Ovary (tissue), 9 donors: ENCODE measurements around the gene DCAF15. TPM values are rescaled to one million over a fixed set of nuclear protein-coding genes. Genes with fewer than 3 reads are reported as not detected.

Source experiments
- DNase-seq, 5 donors: peaks; one replicate each; pipeline ENCODE4 v3.0.0-alpha.2; 2019 to 2020
- H3K27ac ChIP-seq, 2 donors: fragments of 200-600 bp; one replicate each; pipeline versions ENCODE4 v1.5.1 to v1.8.0; 2019 to 2022
- H3K27me3 ChIP-seq: fragments of 200-600 bp; one replicate; pipeline ENCODE4 v1.8.0; 2022
- H3K36me3 ChIP-seq: fragments of 200-600 bp; sonication (generic); one replicate; pipeline ENCODE4 v1.5.1; 2019
- H3K4me1 ChIP-seq: one replicate; pipeline ENCODE4 v1.8.1; 2013; ENCODE audit warnings: mild to moderate bottlenecking, moderate library complexity; ENCODE audit not compliant: insufficient read depth
- H3K4me3 ChIP-seq: fragments of 200-600 bp; sonication (generic); one replicate; pipeline ENCODE4 v1.5.1; 2017
- H3K9me3 ChIP-seq, 2 donors: fragments of 200-600 bp in 1 of 2; sonication (generic) in 1 of 2; one replicate each; pipeline versions ENCODE4 v1.5.1 to v1.8.1; 2013 to 2019; ENCODE audit warnings: mild to moderate bottlenecking in 1 of 2, moderate library complexity in 1 of 2
- EP300 ChIP-seq: sonication (generic); formaldehyde crosslinking; IDR thresholded peaks from one replicate; pipeline ENCODE4 v1.6.1; 2017; ENCODE audit warnings: antibody characterized with exemption
- POLR2A ChIP-seq: fragments of 450-650 bp; IDR thresholded peaks from one replicate; pipeline ENCODE4 v1.6.1; 2017; ENCODE audit warnings: antibody characterized with exemption, mild to moderate bottlenecking, moderate library complexity
- WGBS, 3 donors: extraction: QIAGEN DNeasy Blood & Tissue Kit in 1 of 3; methylation state at CpG; one replicate each; pipeline versions ENCODE4 v1.1.5 to v1.1.7; 2013 to 2017; 5-methylcytosine and 5-hydroxymethylcytosine counted together
- intact Hi-C, 4 donors: fragments of 100-400 bp; cut with DNase I; formaldehyde crosslinking; loops; one replicate each; pipeline versions ENCODE4 v1.11.0 to v1.15.1; 2022 to 2023
- polyA plus RNA-seq, 2 donors: library from polyadenylated mRNA; stranded (reverse); fragments of 200-250 nt in 1 of 2; fragments of 350-450 nt in 1 of 2; fragmentation: Illumina TruSeq in 1 of 2; extraction: RNeasy Lipid Tissue Mini Kit (QIAGEN cat#74804) in 1 of 2; gene quantifications; one replicate each; pipeline ENCODE4 v1.2.3, GENCODE V29; 2013 to 2014
- total RNA-seq, 7 donors: library from RNA; depleted of rRNA in 2 of 7; stranded (reverse); fragments of >200 nt in 2 of 7; fragmentation: NEBNext Ultra II Directional in 3 of 7; extraction: Animal tissue kit (Norgen Biotek cat#: 25700) in 3 of 7; gene quantifications; one replicate each; pipeline versions ENCODE4 v1.1.0 to v1.2.4, GENCODE V29; 2016 to 2023
- TF ChIP-seq, protein P1 (sequence below), 3 donors: fragments of 450-650 bp in 2 of 3; fragments of 200-600 bp in 1 of 3; IDR thresholded peaks; one replicate each; pipeline versions ENCODE4 v1.5.1 to v1.8.0; 2016 to 2022; ENCODE audit warnings: antibody characterized with exemption in 3 of 3, mild to moderate bottlenecking in 1 of 3
- donor health status: DM: no; HTN: no; CAD: no; lungs with moderate emphysema.
- donor health status: DM: no; HTN: no; CAD: no.
- donor health status: Bipolar disorder and iron deficiency.
- donor health status: DM: yes; HTN: yes; CAD: no.
- donor health status: DM: no; HTN: no; CAD: no.
- donor health status: DM: yes; HTN: yes; CAD: no.

The DCAF15 gene
- total and polyA plus RNA-seq, 9 donors, result 5.0 to 29.1 (median 23.4) TPM

DNA sequence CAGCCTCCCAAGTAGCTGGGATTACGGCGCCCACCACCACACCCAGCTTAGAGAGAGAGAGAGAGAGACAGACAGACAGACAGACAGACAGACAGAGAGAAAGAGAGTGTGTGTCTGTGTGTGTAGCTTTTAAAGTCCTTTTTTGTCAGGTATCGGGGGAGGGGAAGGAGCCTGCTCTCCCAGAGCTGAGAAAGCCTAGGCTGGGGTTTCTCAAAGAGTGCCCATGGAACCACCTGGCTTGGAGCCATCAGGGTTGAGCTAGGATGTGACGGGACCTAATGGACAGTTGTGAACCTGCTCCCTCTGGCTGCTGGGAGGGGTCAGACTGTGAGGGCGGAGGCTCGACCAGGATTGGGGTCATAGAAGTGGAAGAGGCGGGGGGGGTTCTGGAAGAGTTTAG lies 37.2 kb downstream of the DCAF15 start:
- DNase-seq, result no peak
- H3K36me3 ChIP-seq, result no peaks in the 10 kb centered on the region
- H3K4me3 ChIP-seq, result no peak overlapping the region
- H3K4me1 ChIP-seq, result no peaks in the 10 kb centered on the region
- 85 to 88% (median 88%) methylated on average over 7 of the region's 7 CpGs for WGBS, 3 donors
- no peak overlapping the region for H3K27ac ChIP-seq
- no peaks in the 10 kb centered on the region for H3K27me3 ChIP-seq
- TF ChIP-seq POLR2A, result no peak
- no peaks in the 10 kb centered on the region for H3K9me3 ChIP-seq
- intact Hi-C loops, result no loop called here

DNA sequence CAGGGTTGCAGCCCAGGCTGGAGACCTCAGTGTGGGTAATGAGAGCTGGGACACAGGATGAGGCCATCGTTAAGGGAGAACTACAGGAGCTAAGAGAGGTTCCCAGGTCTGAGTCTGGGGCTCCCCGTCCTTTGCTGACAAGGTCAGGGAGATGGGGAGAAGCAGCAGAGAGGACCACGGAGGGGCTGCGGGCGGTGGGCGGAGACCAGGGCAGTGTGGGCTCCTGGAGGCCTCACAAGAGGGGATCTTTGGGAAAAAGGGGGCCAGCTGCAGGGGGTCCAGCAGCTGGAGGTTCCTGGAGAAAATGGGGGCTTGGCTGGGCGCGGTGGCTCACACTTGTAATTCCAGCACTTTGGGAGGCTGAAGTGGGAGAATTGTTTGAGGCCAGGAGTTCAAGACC lies 37.8 kb downstream of the DCAF15 start:
- TF ChIP-seq, protein P1, sequence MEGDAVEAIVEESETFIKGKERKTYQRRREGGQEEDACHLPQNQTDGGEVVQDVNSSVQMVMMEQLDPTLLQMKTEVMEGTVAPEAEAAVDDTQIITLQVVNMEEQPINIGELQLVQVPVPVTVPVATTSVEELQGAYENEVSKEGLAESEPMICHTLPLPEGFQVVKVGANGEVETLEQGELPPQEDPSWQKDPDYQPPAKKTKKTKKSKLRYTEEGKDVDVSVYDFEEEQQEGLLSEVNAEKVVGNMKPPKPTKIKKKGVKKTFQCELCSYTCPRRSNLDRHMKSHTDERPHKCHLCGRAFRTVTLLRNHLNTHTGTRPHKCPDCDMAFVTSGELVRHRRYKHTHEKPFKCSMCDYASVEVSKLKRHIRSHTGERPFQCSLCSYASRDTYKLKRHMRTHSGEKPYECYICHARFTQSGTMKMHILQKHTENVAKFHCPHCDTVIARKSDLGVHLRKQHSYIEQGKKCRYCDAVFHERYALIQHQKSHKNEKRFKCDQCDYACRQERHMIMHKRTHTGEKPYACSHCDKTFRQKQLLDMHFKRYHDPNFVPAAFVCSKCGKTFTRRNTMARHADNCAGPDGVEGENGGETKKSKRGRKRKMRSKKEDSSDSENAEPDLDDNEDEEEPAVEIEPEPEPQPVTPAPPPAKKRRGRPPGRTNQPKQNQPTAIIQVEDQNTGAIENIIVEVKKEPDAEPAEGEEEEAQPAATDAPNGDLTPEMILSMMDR (IDR thresholded peaks at IDR 0.05), result no peak
- TF ChIP-seq POLR2A (no peak), EP300 (no peak)
- H3K4me1 ChIP-seq, result no peaks in the 10 kb centered on the region
- 86 to 87% (median 87%) methylated on average over 8 of the region's 8 CpGs for WGBS, 3 donors
- H3K36me3 ChIP-seq, result no peaks in the 10 kb centered on the region
- intact Hi-C loops, result no loop called here
- H3K4me3 ChIP-seq, result no peak overlapping the region
- no peak overlapping the region for H3K27ac ChIP-seq
- no peaks in the 10 kb centered on the region for H3K27me3 ChIP-seq
- DNase-seq, result no peak
- no peaks in the 10 kb centered on the region for H3K9me3 ChIP-seq

DNA sequence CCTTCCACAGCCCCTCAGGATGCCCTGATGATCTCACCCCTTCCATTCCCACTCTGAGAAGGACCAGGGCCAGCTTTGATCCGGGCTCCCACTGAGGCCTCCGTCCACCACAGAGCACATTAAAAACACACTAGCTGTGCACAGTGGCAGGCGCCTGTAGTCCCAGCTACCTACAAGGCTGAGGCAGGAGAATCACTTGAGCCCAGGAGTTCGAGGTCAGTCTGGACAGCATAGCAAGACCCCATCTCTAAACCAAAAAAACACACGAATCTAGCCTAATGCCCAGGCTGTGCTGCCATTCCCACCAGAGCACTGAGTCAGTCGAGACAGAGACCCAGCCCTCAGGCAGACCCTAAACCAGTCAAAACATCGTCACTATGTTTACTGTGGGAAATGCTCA lies 39.7 kb downstream of the DCAF15 start:
- H3K4me1 ChIP-seq, result no peaks in the 10 kb centered on the region
- H3K9me3 ChIP-seq, result no peaks in the 10 kb centered on the region
- DNase-seq, result no peak
- H3K27me3 ChIP-seq, result no peaks in the 10 kb centered on the region
- intact Hi-C loops, result no loop called here
- H3K4me3 ChIP-seq, result no peak overlapping the region
- 88 to 92% (median 91%) methylated on average over 7 of the region's 7 CpGs for WGBS, 3 donors
- no peaks in the 10 kb centered on the region for H3K36me3 ChIP-seq
- TF ChIP-seq EP300, result no peak
- TF ChIP-seq POLR2A, result no peak
- TF ChIP-seq, protein P1 (IDR thresholded peaks at IDR 0.05), result no peak
- H3K27ac ChIP-seq, result no peak overlapping the region

DNA sequence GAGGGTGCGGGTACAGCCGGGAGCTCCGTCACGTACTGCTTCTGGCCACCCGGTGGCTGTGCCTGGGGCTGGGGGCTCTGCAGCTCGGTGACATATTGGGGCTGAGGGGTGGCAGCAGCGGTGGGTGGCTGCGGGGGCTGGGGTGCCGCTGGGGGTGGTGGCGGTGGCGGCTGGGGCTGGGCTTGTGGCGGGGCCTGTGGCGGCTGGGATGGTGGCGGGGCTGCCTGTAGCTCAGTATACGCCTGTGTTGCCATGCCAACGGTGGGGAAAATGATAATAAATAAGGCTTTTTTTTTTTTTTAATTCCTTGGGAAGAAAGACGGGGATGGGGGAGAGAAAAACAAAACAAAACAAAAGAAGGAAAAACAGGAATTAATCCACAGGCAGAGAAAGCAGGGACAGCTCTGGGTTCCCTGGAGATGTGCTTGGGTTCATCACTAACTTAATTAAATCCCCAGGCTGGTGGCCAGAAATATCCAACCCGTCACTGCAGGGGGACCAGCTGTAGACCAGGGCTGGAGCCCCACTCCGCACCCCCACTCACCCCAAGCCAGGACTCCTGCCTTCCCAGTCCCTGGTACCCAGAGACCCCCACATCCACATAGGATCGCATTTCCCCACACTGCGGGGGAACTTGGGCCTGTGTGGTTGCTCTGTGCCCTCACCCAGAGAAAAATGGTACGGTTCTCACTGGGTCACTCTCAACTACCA lies 41.4 kb downstream of the DCAF15 start:
- DNase-seq, result no peak
- H3K4me3 ChIP-seq, result no peak overlapping the region
- no peak for TF ChIP-seq POLR2A
- TF ChIP-seq, protein P1 (IDR thresholded peaks at IDR 0.05), result no peak
- no peak overlapping the region for H3K27ac ChIP-seq
- H3K4me1 ChIP-seq, result no peaks in the 10 kb centered on the region
- H3K36me3 ChIP-seq, result no peaks in the 10 kb centered on the region
- H3K9me3 ChIP-seq, result no peaks in the 10 kb centered on the region
- no peaks in the 10 kb centered on the region for H3K27me3 ChIP-seq
- 80 to 90% (median 82%) methylated on average over 22 of the region's 22 CpGs for WGBS, 3 donors
- intact Hi-C loops, result no loop called here

DNA sequence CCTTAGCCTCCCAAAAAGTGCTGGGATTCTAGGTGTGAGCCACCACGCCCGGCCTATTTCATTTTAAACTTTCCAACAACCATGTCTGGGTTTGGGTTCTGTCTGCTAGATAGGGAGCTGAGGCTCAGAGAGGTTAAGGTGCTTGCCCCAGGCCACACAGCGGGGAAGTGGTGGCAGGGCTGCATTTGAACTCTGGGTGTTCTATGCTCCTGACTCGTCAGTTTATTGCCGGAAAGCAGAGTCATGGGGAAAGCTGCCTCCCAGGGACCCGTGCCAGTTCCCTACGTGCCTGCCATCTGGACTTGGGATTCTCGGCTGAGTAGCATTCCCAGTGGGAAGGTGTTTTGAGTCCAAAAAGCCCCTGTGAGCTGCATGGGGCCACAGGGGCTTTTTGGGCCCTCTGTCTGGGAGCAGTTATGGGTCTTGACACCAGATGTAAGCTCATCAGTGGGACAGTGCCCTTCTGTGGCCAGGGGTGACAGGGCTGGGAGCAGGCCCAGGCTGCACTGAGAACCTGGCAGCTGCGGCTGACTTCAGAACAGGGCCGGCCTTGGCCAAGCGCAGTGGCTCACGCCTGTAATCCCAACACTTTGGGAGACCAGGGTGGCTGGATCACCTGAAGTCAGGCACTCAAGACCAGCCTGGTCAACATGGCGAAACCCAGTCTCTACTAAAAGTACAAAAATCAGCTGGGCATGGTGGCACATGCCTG lies 42.9 kb downstream of the DCAF15 start:
- Histone ChIP-seq H3K27me3 (no peaks in the 10 kb centered on the region), H3K36me3 (no peaks in the 10 kb centered on the region), H3K27ac (no peak overlapping the region), H3K4me3 (no peak overlapping the region), H3K4me1 (no peaks in the 10 kb centered on the region), H3K9me3 (no peaks in the 10 kb centered on the region)
- WGBS, 3 donors, result 80 to 85% (median 85%) methylated on average over 13 of the region's 13 CpGs
- no peak for TF ChIP-seq EP300
- TF ChIP-seq, protein P1 (IDR thresholded peaks at IDR 0.05), result no peak
- DNase-seq, result no peak
- intact Hi-C loops, result no loop called here
